ENCODE measurements around the gene PTPRN2.

The PTPRN2 gene

GRCh38 chr7:158032561-158033115 lies 555.0 kb downstream of the PTPRN2 start:
- Histone ChIP-seq H3K27ac (ENCODE audit: low read depth, low read length) (no peak overlapping the region), H3K4me3 (ENCODE audit: low read depth in 1 of 5, low read length in 5 of 5) (no peak overlapping the region), H3K9ac (ENCODE audit: low read length in 5 of 5) (no peak overlapping the region)

GRCh38 chr7:158031867-158032308 lies 555.7 kb downstream of the PTPRN2 start:
- Histone ChIP-seq H3K27ac (ENCODE audit: low read depth, low read length) (no peak overlapping the region), H3K27me3 (ENCODE audit: control insufficient read depth in 5 of 5, insufficient read depth in 4 of 5, low read length in 5 of 5) (peaks cover 0 to 9% (median 4%) of the 10 kb centered on the region in 5 donors), H3K9me3 (ENCODE audit: control insufficient read depth in 5 of 5, low read length in 5 of 5) (peaks cover 0 to 8% (median 0%) of the 10 kb centered on the region in 5 donors), H3K4me3 (ENCODE audit: low read depth in 1 of 5, low read length in 5 of 5) (no peak overlapping the region), H3K4me1 (ENCODE audit: control insufficient read depth in 5 of 5, insufficient read depth in 5 of 5, low read length in 5 of 5) (no peaks in the 10 kb centered on the region), H3K9ac (ENCODE audit: low read length in 5 of 5) (no peak overlapping the region), H3K36me3 (ENCODE audit: control insufficient read depth in 5 of 5, insufficient read depth in 5 of 5, low read length in 5 of 5) (no peaks in the 10 kb centered on the region)

More at GRCh38 chr7:158032561-158033115, 555.0 kb downstream of the PTPRN2 start:
- Histone ChIP-seq H3K27me3 (ENCODE audit: control insufficient read depth in 5 of 5, insufficient read depth in 4 of 5, low read length in 5 of 5) (peaks cover 0 to 9% (median 4%) of the 10 kb centered on the region in 5 donors), H3K9me3 (ENCODE audit: control insufficient read depth in 5 of 5, low read length in 5 of 5) (peaks cover 0 to 8% (median 0%) of the 10 kb centered on the region in 5 donors), H3K36me3 (ENCODE audit: control insufficient read depth in 5 of 5, insufficient read depth in 5 of 5, low read length in 5 of 5) (no peaks in the 10 kb centered on the region), H3K4me1 (ENCODE audit: control insufficient read depth in 5 of 5, insufficient read depth in 5 of 5, low read length in 5 of 5) (no peaks in the 10 kb centered on the region)

GRCh38 chr7:158030566-158030965 lies 557.1 kb downstream of the PTPRN2 start:
- Histone ChIP-seq H3K4me1 (ENCODE audit: control insufficient read depth in 5 of 5, insufficient read depth in 5 of 5, low read length in 5 of 5) (no peaks in the 10 kb centered on the region), H3K27me3 (ENCODE audit: control insufficient read depth in 5 of 5, insufficient read depth in 4 of 5, low read length in 5 of 5) (peaks cover 0 to 9% (median 9%) of the 10 kb centered on the region in 5 donors), H3K9ac (ENCODE audit: low read length in 5 of 5) (no peak overlapping the region), H3K4me3 (ENCODE audit: low read depth in 1 of 5, low read length in 5 of 5) (no peak overlapping the region), H3K36me3 (ENCODE audit: control insufficient read depth in 5 of 5, insufficient read depth in 5 of 5, low read length in 5 of 5) (no peaks in the 10 kb centered on the region), H3K27ac (ENCODE audit: low read depth, low read length) (no peak overlapping the region), H3K9me3 (ENCODE audit: control insufficient read depth in 5 of 5, low read length in 5 of 5) (peaks cover 0 to 8% (median 0%) of the 10 kb centered on the region in 5 donors)

- Histone ChIP-seq H3K27ac (ENCODE audit: low read depth, low read length) (no peak overlapping the region), H3K36me3 (ENCODE audit: control insufficient read depth in 5 of 5, insufficient read depth in 5 of 5, low read length in 5 of 5) (no peaks in the 10 kb centered on the region), H3K9me3 (ENCODE audit: control insufficient read depth in 5 of 5, low read length in 5 of 5) (peaks cover 0 to 8% (median 0%) of the 10 kb centered on the region in 5 donors), H3K27me3 (ENCODE audit: control insufficient read depth in 5 of 5, insufficient read depth in 4 of 5, low read length in 5 of 5) (peaks cover 0 to 9% (median 9%) of the 10 kb centered on the region in 5 donors), H3K4me3 (ENCODE audit: low read depth in 1 of 5, low read length in 5 of 5) (no peak overlapping the region), H3K4me1 (ENCODE audit: control insufficient read depth in 5 of 5, insufficient read depth in 5 of 5, low read length in 5 of 5) (no peaks in the 10 kb centered on the region), H3K9ac (ENCODE audit: low read length in 5 of 5) (no peak overlapping the region)
Measured at GRCh38 chr7:158030071-158030470, 557.6 kb downstream of the PTPRN2 start.

- no peak overlapping the region for H3K9ac ChIP-seq (ENCODE audit: low read length in 5 of 5)
- peaks cover 0 to 9% (median 9%) of the 10 kb centered on the region in 5 donors for H3K27me3 ChIP-seq (ENCODE audit: control insufficient read depth in 5 of 5, insufficient read depth in 4 of 5, low read length in 5 of 5)
- no peak overlapping the region for H3K4me3 ChIP-seq (ENCODE audit: low read depth in 1 of 5, low read length in 5 of 5)
- H3K36me3 ChIP-seq (ENCODE audit: control insufficient read depth in 5 of 5, insufficient read depth in 5 of 5, low read length in 5 of 5): no peaks in the 10 kb centered on the region
- peaks cover 0 to 8% (median 0%) of the 10 kb centered on the region in 5 donors for H3K9me3 ChIP-seq (ENCODE audit: control insufficient read depth in 5 of 5, low read length in 5 of 5)
- H3K4me1 ChIP-seq (ENCODE audit: control insufficient read depth in 5 of 5, insufficient read depth in 5 of 5, low read length in 5 of 5): no peaks in the 10 kb centered on the region
- H3K27ac ChIP-seq (ENCODE audit: low read depth, low read length): no peak overlapping the region
Measured at GRCh38 chr7:158029509-158029908, 558.1 kb downstream of the PTPRN2 start.

GRCh38 chr7:158028971-158029370 lies 558.7 kb downstream of the PTPRN2 start:
- H3K4me1 ChIP-seq (ENCODE audit: control insufficient read depth in 5 of 5, insufficient read depth in 5 of 5, low read length in 5 of 5): no peaks in the 10 kb centered on the region
- no peak overlapping the region for H3K27ac ChIP-seq (ENCODE audit: low read depth, low read length)
- H3K9me3 ChIP-seq (ENCODE audit: control insufficient read depth in 5 of 5, low read length in 5 of 5): peaks cover 0 to 6% (median 0%) of the 10 kb centered on the region in 5 donors
- H3K27me3 ChIP-seq (ENCODE audit: control insufficient read depth in 5 of 5, insufficient read depth in 4 of 5, low read length in 5 of 5): peaks cover 0 to 9% (median 6%) of the 10 kb centered on the region in 5 donors
- H3K9ac ChIP-seq (ENCODE audit: low read length in 5 of 5): no peak overlapping the region
- no peak overlapping the region for H3K4me3 ChIP-seq (ENCODE audit: low read depth in 1 of 5, low read length in 5 of 5)
- no peaks in the 10 kb centered on the region for H3K36me3 ChIP-seq (ENCODE audit: control insufficient read depth in 5 of 5, insufficient read depth in 5 of 5, low read length in 5 of 5)

- no peak overlapping the region for H3K27ac ChIP-seq (ENCODE audit: low read depth, low read length)
- no peaks in the 10 kb centered on the region for H3K36me3 ChIP-seq (ENCODE audit: control insufficient read depth in 5 of 5, insufficient read depth in 5 of 5, low read length in 5 of 5)
- H3K9ac ChIP-seq (ENCODE audit: low read length in 5 of 5): no peak overlapping the region
- H3K9me3 ChIP-seq (ENCODE audit: control insufficient read depth in 5 of 5, low read length in 5 of 5): peaks cover 0 to under 1% (median 0%) of the 10 kb centered on the region in 5 donors
- H3K4me1 ChIP-seq (ENCODE audit: control insufficient read depth in 5 of 5, insufficient read depth in 5 of 5, low read length in 5 of 5): no peaks in the 10 kb centered on the region
- H3K4me3 ChIP-seq (ENCODE audit: low read depth in 1 of 5, low read length in 5 of 5): no peak overlapping the region
- H3K27me3 ChIP-seq (ENCODE audit: control insufficient read depth in 5 of 5, insufficient read depth in 4 of 5, low read length in 5 of 5): peaks cover 0 to 9% (median 3%) of the 10 kb centered on the region in 5 donors
Measured at GRCh38 chr7:158028290-158028941, 559.2 kb downstream of the PTPRN2 start.

GRCh38 chr7:158027646-158028045 lies 560.0 kb downstream of the PTPRN2 start:
- no peak overlapping the region for H3K9ac ChIP-seq (ENCODE audit: low read length in 5 of 5)
- H3K27me3 ChIP-seq (ENCODE audit: control insufficient read depth in 5 of 5, insufficient read depth in 4 of 5, low read length in 5 of 5): peaks cover 0 to 9% (median 0%) of the 10 kb centered on the region in 5 donors
- H3K4me3 ChIP-seq (ENCODE audit: low read depth in 1 of 5, low read length in 5 of 5): no peak overlapping the region
- H3K36me3 ChIP-seq (ENCODE audit: control insufficient read depth in 5 of 5, insufficient read depth in 5 of 5, low read length in 5 of 5): no peaks in the 10 kb centered on the region
- H3K4me1 ChIP-seq (ENCODE audit: control insufficient read depth in 5 of 5, insufficient read depth in 5 of 5, low read length in 5 of 5): no peaks in the 10 kb centered on the region
- no peaks in the 10 kb centered on the region for H3K9me3 ChIP-seq (ENCODE audit: control insufficient read depth in 5 of 5, low read length in 5 of 5)
- no peak overlapping the region for H3K27ac ChIP-seq (ENCODE audit: low read depth, low read length)

GRCh38 chr7:158026636-158027265 lies 560.9 kb downstream of the PTPRN2 start:
- H3K9ac ChIP-seq (ENCODE audit: low read length in 5 of 5): no peak overlapping the region
- H3K4me3 ChIP-seq (ENCODE audit: low read depth in 1 of 5, low read length in 5 of 5): no peak overlapping the region
- H3K27ac ChIP-seq (ENCODE audit: low read depth, low read length): no peak overlapping the region
- no peaks in the 10 kb centered on the region for H3K36me3 ChIP-seq (ENCODE audit: control insufficient read depth in 5 of 5, insufficient read depth in 5 of 5, low read length in 5 of 5)
- H3K9me3 ChIP-seq (ENCODE audit: control insufficient read depth in 5 of 5, low read length in 5 of 5): no peaks in the 10 kb centered on the region
- H3K4me1 ChIP-seq (ENCODE audit: control insufficient read depth in 5 of 5, insufficient read depth in 5 of 5, low read length in 5 of 5): no peaks in the 10 kb centered on the region
- H3K27me3 ChIP-seq (ENCODE audit: control insufficient read depth in 5 of 5, insufficient read depth in 4 of 5, low read length in 5 of 5): peaks cover 0 to 5% (median 0%) of the 10 kb centered on the region in 5 donors
